ENCODE results near the gene ARTN.

ARTN gene

DNA sequence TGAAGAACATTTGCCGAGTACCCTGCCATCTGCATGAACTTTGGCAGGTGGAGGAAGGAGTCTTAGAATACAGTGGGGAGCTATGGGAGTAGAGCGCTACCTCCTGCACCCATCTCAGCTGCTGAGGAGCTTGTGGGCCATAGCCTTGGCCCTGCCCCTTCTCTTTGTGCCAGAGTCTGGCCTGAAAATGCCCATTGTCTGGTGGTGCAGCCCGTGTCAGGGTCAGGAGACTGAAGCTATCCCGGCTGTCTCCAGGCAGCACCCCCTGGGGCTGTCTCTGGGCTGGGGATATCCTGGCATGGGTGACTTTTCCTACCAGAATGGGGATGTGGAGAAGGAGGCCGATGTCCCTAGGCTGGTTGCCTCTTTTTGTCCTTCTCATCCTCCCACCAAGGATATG lies 20.4 kb downstream of the ARTN start:
- Histone ChIP-seq H3K4me1 (ENCODE audit: insufficient read depth, poor library complexity, severe bottlenecking) (no peaks in the 10 kb centered on the region), H3K4me3 (ENCODE audit: severe bottlenecking) (no peak overlapping the region), H3K27ac (ENCODE audit: poor library complexity, severe bottlenecking) (no peak overlapping the region), H3K36me3 (ENCODE audit: low read depth) (peaks cover 14% of the 10 kb centered on the region; the same call in 1 of the 2 replicates), H3K27me3 (ENCODE audit: insufficient read depth, poor library complexity, severe bottlenecking) (no peaks in the 10 kb centered on the region), H3K9me3 (ENCODE audit: severe bottlenecking) (no peaks in the 10 kb centered on the region)
- no peak for DNase-seq (ENCODE audit: low spot score)
- TF ChIP-seq, protein P1, sequence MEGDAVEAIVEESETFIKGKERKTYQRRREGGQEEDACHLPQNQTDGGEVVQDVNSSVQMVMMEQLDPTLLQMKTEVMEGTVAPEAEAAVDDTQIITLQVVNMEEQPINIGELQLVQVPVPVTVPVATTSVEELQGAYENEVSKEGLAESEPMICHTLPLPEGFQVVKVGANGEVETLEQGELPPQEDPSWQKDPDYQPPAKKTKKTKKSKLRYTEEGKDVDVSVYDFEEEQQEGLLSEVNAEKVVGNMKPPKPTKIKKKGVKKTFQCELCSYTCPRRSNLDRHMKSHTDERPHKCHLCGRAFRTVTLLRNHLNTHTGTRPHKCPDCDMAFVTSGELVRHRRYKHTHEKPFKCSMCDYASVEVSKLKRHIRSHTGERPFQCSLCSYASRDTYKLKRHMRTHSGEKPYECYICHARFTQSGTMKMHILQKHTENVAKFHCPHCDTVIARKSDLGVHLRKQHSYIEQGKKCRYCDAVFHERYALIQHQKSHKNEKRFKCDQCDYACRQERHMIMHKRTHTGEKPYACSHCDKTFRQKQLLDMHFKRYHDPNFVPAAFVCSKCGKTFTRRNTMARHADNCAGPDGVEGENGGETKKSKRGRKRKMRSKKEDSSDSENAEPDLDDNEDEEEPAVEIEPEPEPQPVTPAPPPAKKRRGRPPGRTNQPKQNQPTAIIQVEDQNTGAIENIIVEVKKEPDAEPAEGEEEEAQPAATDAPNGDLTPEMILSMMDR (IDR thresholded peaks at IDR 0.05; ENCODE audit: poor library complexity, severe bottlenecking) = no peak
- no peak for ATAC-seq (ENCODE audit: low read depth)

DNA sequence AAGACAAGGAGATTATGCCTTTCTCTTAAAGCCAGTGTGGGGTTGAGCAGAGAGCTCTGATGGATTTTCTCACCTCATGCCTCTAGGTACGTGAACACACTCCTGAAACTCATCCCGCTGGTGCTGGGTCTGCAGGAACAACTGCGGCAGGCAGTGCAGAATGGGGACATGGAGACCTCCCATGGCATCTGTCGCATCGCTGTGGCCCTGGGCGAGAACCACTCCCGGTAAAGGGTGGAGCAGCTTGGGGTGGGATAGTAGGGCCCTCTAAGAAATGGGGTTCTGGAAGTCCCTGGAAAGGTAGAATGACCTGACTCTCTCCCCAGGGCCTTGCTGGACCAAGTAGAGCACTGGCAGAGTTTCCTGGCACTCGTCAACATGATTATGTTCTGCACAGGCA lies 22.6 kb downstream of the ARTN start:
- no peaks in the 10 kb centered on the region for H3K4me1 ChIP-seq (ENCODE audit: insufficient read depth, poor library complexity, severe bottlenecking)
- H3K9me3 ChIP-seq (ENCODE audit: severe bottlenecking) = no peaks in the 10 kb centered on the region
- no peak overlapping the region for H3K4me3 ChIP-seq (ENCODE audit: severe bottlenecking)
- no peak overlapping the region for H3K27ac ChIP-seq (ENCODE audit: poor library complexity, severe bottlenecking)
- TF ChIP-seq, protein P1 (IDR thresholded peaks at IDR 0.05; ENCODE audit: poor library complexity, severe bottlenecking) = no peak
- DNase-seq (ENCODE audit: low spot score) (no peak), ATAC-seq (ENCODE audit: low read depth) (no peak)
- no peaks in the 10 kb centered on the region for H3K27me3 ChIP-seq (ENCODE audit: insufficient read depth, poor library complexity, severe bottlenecking)
- peaks cover 13% of the 10 kb centered on the region for H3K36me3 ChIP-seq (ENCODE audit: low read depth)

DNA sequence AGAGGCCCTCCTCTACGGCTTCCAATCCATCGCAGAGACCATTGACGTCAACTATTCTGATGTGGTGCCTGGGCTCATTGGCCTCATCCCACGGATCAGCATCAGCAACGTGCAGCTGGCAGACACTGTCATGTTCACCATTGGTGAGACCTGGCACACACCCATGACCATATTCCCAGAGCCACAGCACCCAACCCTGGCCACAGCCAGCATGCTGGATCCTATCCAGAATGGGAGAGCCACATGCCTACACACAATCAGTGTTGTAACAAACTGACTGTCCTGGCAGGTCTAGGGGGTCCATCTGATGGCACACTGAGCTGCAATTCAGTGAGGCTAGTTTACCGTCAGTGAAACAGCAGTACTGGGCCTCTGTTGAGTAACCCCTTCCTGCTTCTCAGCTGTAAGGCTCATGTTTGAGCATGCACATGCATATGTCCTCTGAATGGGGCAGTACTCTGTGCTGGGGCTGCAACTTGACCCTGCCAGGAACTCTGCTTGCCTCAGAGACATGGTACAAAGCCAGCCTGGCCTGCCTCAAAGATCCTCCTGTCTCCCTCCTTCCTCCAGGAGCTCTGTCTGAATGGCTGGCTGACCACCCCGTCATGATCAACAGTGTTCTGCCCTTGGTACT lies 23.9 kb downstream of the ARTN start:
- peaks cover 15% of the 10 kb centered on the region for H3K36me3 ChIP-seq (ENCODE audit: low read depth)
- H3K27me3 ChIP-seq (ENCODE audit: insufficient read depth, poor library complexity, severe bottlenecking) = no peaks in the 10 kb centered on the region
- no peak for DNase-seq (ENCODE audit: low spot score)
- H3K9me3 ChIP-seq (ENCODE audit: severe bottlenecking) = no peaks in the 10 kb centered on the region
- TF ChIP-seq, protein P1 (IDR thresholded peaks at IDR 0.05; ENCODE audit: poor library complexity, severe bottlenecking) = no peak
- H3K27ac ChIP-seq (ENCODE audit: poor library complexity, severe bottlenecking) = no peak overlapping the region
- no peaks in the 10 kb centered on the region for H3K4me1 ChIP-seq (ENCODE audit: insufficient read depth, poor library complexity, severe bottlenecking)
- ATAC-seq (ENCODE audit: low read depth) = peak; percentile 56
- H3K4me3 ChIP-seq (ENCODE audit: severe bottlenecking) = no peak overlapping the region

DNA sequence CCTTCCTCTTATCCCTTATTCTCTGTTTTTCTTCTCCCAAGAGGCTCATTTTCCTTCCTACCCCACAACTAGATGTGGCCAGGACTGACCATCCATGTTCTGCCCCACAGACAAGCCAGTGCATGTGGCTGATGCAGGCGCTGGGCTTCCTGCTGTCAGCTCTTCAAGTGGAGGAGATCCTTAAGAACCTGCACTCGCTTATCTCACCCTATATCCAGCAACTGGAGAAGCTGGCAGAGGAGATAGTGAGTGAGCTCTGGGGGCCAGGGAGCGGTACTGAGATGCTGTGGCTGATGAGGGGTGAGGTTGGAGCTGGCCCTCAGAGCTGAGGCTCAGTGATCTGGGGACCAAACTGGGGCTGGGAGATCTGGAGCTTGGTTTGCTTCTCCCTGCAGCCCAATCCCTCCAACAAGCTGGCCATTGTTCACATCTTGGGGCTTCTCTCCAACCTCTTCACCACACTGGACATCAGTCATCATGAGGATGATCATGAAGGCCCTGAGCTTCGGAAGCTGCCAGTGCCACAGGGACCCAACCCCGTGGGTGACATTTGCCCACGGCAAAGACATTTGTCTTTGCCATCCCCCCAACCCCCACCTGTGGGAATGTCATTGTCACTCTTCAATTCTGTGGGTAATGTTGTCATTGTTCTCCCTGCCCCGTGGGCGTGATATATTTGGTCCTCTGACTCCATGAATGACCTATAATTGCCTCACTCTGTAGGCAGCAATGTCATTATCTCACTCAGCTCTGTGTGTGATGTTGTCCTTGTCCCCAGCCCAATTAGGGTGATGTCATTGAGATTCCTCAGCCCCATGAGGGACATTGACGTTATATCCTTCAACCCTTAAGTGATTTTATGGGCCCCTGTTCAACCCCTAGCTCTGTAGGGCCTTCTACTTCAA lies 25.0 kb downstream of the ARTN start:
- H3K27ac ChIP-seq (ENCODE audit: poor library complexity, severe bottlenecking) = no peak overlapping the region
- H3K36me3 ChIP-seq (ENCODE audit: low read depth) = peaks cover 15% of the 10 kb centered on the region
- DNase-seq (ENCODE audit: low spot score) (no peak), ATAC-seq (ENCODE audit: low read depth) (no peak)
- H3K9me3 ChIP-seq (ENCODE audit: severe bottlenecking) = no peaks in the 10 kb centered on the region
- H3K4me3 ChIP-seq (ENCODE audit: severe bottlenecking) = no peak overlapping the region
- TF ChIP-seq, protein P1 (IDR thresholded peaks at IDR 0.05; ENCODE audit: poor library complexity, severe bottlenecking) = no peak
- no peaks in the 10 kb centered on the region for H3K27me3 ChIP-seq (ENCODE audit: insufficient read depth, poor library complexity, severe bottlenecking)
- no peaks in the 10 kb centered on the region for H3K4me1 ChIP-seq (ENCODE audit: insufficient read depth, poor library complexity, severe bottlenecking)

All from RWPE2 (cell line).